Loucy (cell line): ENCODE data around the gene S100A14.

Source experiments
- EZH2phosphoT487 ChIP-seq: fragments of 200-600 bp; IDR thresholded peaks from 2 replicates; pipeline ENCODE4 v1.6.1; 2018; ENCODE audit warnings: antibody characterized with exemption, mild to moderate bottlenecking, moderate library complexity, borderline replicate concordance
- TF ChIP-seq, protein P1 (sequence below): fragments of 200-600 bp; sonication (generic); conservative IDR thresholded peaks from 2 replicates; pipeline ENCODE4 v1.5.1; 2014; ENCODE audit warnings: mild to moderate bottlenecking, antibody characterized with exemption, low read length

DNA sequence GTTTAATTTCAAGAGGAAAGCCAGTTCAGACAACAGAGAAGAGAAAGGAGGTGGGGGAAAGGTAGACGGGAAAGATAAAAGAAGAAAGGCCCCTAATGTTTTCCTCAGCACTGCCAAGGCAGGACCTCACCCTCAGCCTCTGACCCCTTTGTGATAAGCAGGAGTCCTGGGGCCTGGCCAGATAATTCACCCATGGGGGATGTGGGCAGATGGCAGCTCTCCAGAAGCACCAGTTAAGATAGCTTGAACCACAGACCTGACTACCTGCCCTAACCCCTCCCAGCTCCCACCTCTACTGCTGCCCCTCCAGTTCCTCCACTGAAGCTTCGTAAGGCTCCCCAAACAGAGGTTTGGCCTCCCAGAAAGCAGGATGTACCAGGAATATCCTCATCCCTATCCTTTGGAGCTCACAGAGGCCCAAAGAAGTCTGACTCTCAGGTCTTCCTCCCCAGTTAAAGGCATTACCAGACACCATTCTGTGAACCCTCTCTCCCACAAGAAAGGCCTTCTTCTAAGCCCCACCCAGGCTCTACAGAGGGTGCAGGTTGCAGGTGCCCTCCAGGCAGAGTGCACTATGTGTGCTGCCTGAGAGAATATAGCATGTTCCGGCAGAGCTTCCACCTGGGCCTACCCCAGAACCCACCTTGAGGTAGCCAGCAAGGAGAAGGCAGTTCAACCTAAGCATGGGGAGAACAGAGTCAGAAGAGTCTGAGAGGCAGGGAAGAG, 33.2 kb upstream of the S100A14 start:
- TF ChIP-seq EZH2phosphoT487: no peak
- TF ChIP-seq, protein P1, sequence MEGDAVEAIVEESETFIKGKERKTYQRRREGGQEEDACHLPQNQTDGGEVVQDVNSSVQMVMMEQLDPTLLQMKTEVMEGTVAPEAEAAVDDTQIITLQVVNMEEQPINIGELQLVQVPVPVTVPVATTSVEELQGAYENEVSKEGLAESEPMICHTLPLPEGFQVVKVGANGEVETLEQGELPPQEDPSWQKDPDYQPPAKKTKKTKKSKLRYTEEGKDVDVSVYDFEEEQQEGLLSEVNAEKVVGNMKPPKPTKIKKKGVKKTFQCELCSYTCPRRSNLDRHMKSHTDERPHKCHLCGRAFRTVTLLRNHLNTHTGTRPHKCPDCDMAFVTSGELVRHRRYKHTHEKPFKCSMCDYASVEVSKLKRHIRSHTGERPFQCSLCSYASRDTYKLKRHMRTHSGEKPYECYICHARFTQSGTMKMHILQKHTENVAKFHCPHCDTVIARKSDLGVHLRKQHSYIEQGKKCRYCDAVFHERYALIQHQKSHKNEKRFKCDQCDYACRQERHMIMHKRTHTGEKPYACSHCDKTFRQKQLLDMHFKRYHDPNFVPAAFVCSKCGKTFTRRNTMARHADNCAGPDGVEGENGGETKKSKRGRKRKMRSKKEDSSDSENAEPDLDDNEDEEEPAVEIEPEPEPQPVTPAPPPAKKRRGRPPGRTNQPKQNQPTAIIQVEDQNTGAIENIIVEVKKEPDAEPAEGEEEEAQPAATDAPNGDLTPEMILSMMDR: no peak
